Inferior parietal cortex (tissue), 1 donor: ENCODE results near the gene SERAC1.

ENCODE experiments used
- DNase-seq: peaks from one replicate; pipeline ENCODE4 v3.0.0-alpha.2; 2016; ENCODE audit errors: extremely low spot score

SERAC1 gene

DNA sequence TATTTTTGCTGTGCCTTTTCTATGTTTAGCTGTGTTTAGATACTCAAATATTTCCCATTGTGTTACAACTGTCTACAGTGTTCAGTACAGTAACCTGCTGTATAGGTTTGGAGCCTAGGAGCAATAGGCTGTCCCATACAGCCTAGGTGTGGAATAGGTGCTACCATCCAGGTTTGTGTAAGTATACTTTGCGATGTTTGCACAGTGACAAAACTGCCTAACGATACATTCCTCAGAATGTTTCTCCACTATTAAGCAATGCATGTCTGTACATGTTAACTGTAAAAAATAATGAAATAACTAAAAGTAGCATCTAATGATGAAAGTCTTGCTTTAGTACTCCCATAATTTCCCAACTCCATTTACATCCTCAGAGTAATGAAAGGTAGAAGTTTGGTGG lies 46.0 kb downstream of the SERAC1 start:
- no peak for DNase-seq

DNA sequence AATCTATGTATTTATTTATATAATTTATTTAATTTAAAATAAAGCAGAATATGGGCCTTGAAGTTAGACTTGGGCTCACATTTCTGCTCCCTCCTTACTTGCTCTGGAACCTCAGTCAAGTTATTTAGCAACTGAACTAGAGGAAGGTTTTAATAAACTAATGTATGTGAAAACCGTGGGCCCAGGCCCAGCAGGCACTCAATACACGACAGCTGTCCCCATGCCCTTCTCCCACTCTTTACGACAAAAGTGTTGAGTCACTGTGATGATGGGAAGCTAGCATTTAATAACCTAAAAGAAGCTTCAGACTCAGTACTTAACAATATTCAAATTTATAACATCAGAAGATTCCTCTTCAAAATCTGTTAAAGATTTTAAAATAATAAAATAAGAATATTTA lies 46.7 kb downstream of the SERAC1 start:
- DNase-seq = no peak

DNA sequence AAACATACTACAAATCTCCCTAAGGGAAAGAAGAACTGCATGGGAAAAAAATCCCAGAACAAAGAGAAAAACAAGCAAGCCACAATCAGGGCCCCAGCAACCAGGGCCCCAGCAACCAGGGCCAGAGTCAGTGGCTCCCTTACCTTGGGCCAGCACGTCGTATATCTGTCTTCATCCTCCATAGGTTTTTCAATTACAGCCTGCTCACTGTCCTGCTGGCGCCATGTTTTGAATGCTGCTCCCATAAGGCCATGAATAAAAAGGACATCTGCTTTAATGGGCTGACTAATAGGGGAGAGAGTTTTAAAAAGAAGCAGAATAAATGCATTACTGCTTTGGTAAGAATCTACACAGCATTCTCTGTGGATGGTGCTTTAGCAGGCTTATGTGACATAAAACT lies 49.2 kb downstream of the SERAC1 start:
- no peak for DNase-seq

DNA sequence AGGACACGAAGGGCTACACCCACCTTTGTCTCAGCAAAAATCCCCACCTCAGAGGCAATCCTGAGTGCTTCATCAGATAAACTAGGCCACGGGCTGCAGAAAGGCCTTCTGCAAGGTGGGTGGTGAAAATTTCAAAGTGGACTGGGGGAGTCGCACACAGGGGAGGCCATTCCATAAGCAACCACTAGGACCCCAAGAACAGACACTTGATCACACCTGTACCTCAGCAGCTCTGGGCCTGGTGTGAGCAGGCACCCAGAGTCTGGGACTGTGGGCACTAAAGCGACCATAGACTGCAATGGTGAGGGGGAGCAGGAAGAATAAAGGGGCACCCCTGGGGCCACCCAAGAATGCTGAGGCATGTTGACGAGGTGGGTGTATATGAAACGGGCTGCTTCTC lies 52.6 kb downstream of the SERAC1 start:
- no peak for DNase-seq

DNA sequence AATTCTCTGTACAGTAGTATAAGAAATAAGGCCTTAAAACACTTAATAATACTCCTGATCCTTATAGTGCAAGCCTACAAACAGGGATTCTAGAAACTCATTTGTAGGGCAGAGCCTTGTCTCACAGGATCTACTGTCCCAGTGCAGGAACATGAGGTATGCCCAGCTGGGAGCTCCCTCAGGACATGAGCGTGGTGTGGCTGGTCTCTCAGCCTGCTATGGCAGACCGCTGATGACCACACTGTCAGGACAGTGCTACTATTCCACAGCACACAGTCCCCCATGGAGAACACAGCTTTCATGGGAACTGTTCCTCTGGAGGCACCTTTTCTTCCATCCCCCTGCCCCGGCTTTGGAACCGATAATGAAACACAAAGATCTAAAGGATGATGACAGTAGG lies 53.0 kb downstream of the SERAC1 start:
- no peak for DNase-seq

DNA sequence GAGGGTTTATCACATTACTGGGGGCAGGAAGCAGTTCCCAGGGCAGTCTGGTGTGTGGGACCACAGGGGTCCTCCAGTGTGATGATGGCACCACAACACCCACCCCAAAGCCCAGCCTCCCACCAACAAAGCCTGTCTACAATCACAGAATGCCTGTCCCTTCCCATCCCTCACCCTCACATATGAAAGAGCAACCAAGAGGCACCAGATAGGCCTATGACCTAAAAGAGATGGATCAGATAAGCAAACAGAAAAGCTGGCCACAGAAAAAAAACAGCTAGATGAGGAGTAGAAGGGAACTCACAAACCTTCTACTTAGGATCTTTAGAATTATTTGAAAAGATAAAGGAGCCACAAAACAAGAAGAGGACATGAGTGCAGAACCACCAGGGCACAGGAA lies 54.3 kb downstream of the SERAC1 start:
- no peak for DNase-seq

DNA sequence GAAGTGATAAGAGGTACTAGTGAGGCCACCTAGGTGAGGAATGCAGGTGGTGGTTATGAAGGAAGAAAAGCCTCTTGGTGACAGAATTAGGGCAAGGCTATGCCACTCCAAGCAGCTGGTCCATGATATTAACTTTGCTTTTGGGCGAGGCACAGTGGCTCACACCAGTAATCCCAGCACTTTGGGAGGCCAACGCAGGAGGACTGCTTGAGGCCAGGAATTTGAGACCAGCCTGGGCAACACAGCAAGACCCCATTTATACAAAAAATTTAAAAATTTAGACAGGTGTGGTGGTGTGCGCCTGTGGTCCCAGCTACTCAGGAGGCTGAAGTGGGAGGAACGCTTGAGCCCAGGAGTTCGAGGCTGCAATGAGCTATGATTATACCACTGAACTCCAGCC lies 56.1 kb downstream of the SERAC1 start:
- DNase-seq = no peak

DNA sequence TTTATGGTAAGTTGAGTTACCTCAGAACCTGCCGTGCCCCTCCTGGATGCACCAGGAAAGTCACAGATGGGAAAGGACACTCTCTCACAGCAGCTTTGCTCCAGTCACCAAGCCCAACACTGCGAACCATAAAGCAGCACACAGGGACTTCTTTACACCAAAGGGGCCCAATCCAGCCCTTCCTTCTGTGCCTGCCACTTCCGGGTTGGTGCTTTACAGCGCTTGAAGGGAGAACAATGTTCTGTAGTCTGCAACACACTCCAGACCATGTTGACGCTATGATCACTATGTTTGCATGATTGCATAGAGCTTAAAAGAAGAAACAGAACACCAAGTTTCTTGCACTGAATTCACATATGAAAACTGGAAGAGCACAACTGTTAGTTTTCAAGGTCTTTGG lies 57.1 kb downstream of the SERAC1 start:
- no peak for DNase-seq

DNA sequence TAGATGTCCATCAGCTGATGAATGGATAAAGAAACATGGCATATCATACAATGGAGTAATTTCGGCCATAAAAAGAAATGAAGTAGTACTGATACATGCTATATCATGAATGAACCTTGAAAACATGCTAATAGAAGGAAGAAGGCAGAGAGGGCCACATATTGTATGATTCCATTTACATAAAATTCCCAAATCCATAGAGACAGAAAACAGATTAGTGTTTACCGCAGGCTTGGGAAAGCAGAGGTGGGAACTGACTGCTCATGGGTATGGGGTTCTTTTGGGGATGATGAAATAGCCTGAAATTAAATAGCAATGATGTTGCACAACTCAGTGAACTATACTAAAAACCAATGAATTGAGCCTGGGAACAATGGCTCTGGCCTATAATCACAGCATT lies 58.3 kb downstream of the SERAC1 start:
- DNase-seq = no peak

DNA sequence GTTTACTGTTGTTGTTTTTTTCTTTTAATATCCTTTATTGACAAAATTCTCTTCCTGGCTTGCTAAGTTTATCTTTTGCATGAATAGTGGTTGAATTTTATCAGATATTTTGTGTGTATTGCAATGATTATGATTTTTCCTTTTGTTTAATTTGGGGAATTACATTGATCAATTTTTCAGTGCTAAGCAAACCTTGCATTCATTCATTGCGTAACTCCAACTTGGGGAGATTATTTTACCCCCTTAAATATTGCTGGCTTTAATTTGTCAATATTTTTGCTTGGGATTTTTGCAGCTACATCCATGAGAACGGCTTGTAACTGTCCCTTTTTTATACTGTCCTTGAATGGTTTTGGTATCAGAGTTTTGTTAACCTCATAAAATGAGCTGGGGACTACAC lies 63.4 kb downstream of the SERAC1 start:
- DNase-seq = no peak

DNA sequence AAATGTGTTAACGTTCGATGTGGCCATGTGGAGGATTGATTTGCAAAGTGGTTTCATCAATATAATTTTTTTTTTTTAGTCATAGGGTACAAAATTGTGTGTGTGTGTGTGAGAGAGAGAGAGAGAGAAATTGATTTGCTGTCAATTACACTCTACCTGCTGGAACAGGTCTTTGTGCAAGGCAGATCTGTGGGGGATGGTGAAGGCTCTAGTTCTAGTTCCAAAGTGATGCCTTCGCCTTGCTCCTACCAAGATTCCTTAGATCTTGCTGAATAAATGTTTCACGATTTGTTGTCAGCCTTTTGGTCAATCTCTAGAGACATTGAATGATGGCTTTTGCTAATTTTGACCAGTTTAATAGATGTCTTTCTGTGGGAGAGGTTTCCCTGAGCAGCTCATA lies 64.8 kb downstream of the SERAC1 start:
- DNase-seq = no peak

DNA sequence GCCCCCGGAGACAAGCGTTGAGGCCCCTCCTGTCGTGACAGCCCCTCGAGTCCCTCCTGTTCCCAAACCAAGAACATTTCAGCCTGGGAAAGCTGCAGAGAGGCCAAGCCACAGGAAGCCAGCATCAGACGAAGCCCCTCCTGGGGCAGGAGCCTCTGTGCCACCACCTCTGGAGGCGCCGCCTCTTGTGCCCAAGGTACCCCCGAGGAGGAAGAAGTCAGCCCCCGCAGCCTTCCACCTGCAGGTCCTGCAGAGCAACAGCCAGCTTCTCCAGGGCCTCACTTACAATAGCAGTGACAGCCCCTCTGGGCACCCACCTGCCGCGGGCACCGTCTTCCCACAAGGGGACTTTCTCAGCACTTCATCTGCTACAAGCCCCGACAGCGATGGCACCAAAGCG lies 72.4 kb downstream of the SERAC1 start:
- DNase-seq = no peak

DNA sequence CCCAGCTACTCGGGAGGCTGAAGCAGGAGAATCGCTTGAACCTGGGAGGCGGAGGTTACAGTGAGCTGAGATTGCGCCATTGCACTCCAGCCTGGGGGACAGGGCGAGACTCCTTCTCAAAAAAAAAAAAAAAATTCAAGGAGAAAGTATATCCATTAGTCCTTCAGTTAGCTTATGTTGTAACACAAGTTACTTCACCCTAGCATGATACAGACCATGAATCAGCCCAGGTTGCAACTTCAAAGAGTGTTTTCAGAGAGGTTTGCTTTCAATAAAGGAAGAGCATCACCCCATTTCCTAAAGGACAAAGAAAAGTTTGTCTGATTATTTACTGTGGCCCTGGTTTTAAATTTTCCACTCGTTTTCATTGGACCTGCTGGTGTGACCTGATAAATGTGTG lies 73.0 kb downstream of the SERAC1 start:
- no peak for DNase-seq

DNA sequence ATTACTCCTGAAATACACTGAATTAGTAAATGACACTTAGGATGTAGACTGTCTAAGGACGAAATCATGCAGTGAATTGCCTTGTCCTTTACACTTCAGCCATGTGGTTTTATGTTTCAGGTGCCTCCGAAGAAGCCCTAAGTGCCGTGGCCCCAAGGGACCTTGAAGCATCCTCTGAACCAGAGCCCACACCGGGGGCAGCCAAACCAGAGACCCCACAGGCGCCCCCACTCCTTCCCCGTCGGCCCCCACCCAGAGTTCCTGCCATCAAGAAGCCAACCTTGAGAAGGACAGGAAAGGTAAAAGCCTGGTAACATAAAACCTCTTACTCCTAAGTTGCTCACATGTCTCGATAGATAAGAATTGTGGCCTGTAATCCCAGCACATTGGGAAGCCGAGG lies 75.3 kb downstream of the SERAC1 start:
- DNase-seq = no peak

DNA sequence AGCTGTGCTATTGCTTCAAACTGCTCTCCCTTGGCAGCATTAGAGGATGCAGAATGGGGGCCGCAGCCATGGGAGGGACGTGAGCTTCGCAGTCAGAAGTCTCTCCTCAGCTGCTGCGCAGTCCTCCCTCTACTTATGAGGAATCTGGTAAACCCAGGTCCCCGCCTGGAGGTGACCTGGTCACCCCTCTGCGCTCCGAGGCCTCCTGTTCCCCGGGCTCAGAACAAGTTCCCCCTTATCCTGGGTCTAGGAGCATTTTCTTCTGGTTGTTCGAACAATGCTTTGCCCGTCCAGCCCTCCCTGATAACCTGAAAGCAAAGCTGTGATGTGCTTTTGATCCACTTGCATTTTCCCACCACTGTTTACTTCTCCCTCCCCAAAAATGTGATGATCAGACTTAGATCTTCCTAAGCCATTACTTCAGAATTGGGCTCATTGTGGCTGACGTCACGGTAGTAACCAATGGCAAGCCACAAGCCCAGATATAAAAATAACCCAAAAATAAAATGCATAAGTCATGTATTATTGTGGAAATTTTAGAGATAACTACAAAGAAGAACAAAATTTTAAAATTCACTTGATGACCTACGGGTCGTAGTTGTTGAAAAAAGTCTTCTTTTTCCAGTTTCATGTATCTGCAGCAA lies 80.7 kb downstream of the SERAC1 start:
- DNase-seq = no peak

DNA sequence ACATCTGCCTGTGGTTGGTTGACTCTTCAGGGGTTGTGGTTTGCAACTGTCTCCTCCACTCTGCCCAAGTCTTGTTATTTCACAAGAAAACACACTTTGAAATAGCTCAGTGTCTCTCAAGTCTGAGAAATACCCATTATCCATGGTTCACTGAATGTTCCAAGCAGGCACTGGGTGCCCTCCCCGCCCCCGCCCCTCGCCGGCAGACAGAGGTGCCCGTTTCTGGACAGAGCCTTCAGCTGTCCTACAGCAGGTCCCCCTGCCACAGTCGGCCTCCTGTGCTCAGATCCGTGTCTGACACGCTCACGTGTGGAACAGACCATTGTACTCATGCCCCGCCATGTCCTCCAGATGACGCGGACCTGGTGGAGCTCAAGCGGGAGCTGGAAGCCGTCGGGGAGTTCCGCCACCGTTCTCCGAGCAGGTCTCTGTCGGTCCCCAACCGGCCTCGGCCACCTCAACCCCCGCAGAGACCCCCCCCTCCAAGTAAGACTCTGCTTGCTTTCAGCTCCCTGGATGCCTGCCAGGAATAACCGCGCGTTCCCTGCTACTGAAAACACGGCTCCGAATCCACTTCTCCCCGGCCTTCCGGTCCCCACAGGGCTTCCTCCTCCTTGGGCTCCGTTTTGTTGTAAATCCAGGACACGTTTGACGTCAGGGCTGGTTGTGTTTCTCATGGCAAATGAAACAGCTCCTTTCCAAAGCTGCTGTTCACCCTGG lies 81.4 kb downstream of the SERAC1 start:
- no peak for DNase-seq

DNA sequence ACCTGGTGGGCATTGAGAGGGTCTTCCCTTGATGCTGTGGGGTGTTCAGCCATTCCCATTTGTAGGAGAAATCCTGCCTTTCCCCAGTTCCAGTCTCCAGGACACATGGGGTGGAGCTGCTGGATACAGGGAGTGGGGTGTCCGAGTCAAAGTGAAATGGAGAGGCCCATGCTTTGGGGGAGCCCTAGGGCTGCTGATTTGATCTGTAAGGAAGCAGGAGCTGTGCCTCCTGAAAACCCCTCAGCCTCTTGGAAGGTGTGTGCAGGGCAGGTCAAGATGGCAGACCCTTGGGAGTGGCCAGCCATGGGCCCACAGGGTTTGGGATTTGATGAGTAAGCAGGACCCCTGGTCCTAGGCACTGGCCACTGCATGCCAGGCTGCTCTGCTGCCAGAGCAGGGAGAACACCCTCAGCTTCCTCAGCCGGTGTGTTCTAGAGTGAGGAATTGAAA lies 82.0 kb downstream of the SERAC1 start:
- DNase-seq = no peak

DNA sequence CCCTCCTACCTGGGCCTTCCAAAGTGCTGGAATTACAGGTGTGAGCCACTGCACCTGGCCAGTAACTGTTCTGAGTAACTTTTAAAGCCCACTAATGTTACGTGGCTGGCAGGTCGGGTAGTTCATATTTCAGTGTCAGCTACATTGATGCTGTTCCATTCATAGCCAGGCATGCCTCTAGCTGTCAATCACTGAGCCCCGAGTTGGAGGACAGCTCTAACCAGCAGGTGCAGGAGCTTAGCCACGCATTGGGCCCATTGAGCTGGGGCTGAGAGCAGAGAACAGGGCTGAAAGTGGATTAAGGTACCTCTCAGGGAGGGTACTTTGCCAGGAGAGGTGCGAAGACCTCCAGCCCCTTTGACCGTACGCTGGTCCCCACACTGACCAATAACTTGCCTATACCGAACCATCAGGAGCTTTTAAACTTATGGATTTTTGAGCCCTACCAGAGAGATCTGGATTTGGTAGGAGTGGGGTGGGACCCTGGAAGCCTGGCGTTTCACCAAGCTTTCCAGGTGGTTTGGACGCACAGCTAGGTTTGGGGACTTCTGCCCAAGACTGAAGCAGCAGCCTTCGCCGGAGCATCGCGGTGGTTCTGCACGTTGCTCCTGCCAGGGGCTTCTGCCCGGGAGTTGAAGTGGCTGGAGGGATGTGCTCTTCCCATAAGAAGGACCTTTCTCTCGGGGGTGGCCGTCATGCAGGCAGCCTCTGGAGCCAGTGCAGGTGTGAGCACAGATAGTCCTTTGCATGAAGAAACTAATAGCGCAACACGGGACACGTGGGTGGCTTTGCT lies 82.6 kb downstream of the SERAC1 start:
- DNase-seq = no peak

DNA sequence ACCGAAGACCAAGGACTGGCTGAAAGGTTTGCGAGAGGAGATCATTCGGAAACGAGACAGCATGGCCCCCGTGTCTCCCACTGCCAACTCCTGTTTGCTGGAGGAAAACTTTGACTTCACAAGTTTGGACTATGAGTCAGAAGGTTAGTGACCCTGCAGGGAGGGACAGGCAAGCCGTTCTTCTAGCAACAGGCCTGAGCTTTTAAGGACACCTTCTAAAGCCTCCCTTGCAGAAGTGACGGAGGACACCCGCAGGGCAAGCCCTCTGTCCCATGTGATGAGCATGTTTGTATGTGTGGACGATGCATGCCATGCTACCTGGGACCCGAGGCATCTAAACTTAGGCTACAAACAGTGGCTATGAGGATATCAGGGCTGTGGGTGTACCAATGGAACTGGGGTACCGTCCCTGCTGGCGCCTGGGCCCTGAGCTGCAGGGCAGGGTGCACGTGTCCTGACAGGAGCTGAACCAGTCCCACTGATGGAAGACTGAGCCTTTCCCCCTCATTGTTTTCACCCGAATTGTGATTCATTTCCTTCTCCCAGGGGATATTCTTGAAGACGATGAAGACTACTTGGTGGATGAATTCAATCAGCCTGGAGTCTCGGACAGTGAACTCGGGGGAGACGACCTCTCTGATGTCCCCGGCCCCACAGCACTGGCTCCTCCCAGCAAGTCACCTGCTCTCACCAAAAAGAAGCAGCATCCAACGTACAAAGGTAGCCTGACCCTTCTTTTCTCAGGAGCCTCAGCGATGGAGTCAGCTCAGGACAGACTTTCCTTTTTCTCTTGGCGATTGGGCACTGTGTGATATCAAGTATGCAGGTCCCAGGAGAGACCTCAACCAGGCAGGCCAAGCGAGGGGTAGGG lies 84.4 kb downstream of the SERAC1 start:
- DNase-seq = no peak

DNA sequence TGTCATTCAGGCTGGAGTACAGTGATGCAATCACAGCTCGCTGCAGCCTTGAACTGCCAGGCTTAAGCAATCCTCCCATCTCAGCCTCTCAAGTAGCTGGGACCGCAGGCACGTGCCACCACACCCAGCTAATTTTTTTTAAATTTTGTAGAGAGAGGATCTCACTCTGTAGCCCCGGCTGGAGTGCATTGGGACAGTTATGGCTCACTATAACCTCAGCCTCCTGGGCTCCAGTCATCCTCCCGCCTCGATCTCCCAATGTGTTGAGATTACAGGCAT lies 86.5 kb downstream of the SERAC1 start:
- no peak for DNase-seq

DNA sequence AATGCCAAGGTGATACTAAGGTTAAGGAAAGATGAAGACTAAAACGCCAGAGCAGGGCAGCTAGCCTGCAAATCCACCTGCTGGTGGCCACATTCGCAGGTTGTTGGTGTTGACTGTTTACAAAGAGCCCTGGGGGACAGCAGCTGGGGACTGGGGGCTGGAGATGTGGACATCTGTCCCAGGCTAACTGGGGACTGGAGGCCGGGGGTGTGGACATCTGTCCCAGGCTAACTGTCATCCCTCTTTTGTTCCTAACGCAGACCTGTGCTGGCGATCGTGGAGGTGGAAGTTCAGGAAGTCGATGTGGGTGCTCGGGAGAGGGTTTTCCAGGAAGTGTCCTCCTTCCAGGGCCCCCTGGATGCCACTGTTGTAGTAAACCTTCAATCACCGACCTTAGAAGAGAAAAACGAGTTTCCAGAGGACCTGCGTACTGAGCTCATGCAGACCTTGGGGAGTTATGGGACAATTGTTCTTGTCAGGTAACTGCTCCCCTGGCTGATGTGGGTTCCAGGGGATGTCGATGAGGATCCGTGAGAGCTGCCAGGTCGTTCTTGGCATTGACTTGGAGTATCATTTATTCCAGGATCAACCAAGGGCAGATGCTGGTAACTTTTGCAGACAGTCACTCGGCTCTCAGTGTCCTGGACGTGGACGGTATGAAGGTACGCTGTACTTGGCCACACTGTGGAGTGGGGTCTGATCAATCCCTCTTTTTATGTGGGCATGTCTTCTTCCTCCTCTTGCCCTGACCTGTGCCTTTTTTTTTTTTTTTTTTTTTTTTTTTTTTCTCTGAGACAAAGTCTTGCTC lies 87.0 kb downstream of the SERAC1 start:
- no peak for DNase-seq
